K562 treated with DMSO at 1 percent for 48 hours (cell line): Measurements from ENCODE around the gene SMIM12. TPM values are rescaled to one million over a fixed set of nuclear protein-coding genes. Genes with fewer than 3 reads are reported as not detected.

Experiments
- total RNA-seq: library from RNA; unstranded; fragments of 300-600 nt; gene quantifications from 2 replicates; pipeline ENCODE4 v1.2.3, GENCODE V29; 2022; ENCODE audit warnings: low replicate concordance; ENCODE audit errors: extremely low read depth

SMIM12 gene, protein sequence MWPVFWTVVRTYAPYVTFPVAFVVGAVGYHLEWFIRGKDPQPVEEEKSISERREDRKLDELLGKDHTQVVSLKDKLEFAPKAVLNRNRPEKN
- not detected in 2 replicates for total RNA-seq

DNA sequence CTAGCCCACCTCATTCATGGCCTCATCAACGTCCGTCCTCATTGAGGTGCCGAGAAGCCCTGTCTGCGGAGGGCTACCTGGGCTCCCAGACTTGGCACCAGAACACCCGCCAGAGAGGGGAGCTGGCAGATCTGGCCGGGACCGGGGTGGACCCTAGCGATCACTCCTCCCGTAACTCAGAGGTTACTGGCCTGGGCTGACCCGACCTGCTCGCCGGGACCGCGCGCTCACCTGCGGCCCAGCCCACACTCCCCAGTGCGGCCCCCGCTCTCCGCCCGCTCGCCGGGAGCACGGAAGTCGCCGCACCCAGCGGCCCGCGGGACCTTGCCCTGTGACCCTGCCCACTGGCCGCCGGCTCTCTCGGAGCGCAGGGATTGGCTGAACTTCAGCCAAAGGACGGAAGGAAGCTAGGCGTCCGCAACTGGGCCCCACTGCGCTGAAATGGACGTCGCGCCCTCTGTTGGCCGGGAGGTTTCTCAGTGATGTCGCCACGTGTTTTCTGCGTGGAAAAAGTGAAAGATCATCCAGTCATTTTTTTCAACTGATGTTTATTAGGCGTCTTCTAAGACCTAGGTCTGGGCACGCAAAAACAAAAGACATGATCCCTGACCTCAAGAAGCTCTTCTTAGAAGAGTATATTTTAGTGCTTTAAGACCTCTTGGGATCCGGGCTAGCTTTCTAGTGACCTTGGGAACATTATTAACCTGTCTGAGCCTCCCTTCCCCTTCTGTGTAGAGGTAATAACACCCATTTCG is at the start of gene SMIM12:
Gene SMIM12, minus strand, starts transcription at position 304 of the 755 bp plus-strand sequence. CDS start 3,772 bp downstream, outside the sequence.

Other genes starting within 250 kb of the SMIM12 start
- not detected in 2 replicates for gene GJB5, start 104.7 kb downstream of the SMIM12 start, total RNA-seq
- gene GJB4, start 100.0 kb downstream of the SMIM12 start, total RNA-seq, result not detected in 2 replicates
- not detected in 2 replicates for gene GJB3, start 78.5 kb downstream of the SMIM12 start, total RNA-seq
- not detected in 2 replicates for gene GJA4, start 66.8 kb downstream of the SMIM12 start, total RNA-seq
- not detected in 2 replicates for gene DLGAP3, start 69.9 kb upstream of the SMIM12 start, total RNA-seq
- not detected in 2 replicates for gene TMEM35B, start 125.6 kb upstream of the SMIM12 start, total RNA-seq
- gene ZMYM6, start 172.2 kb upstream of the SMIM12 start, total RNA-seq, result not detected in 2 replicates
- not detected in 2 replicates for gene ZMYM1, start 219.6 kb upstream of the SMIM12 start, total RNA-seq